GM19240 (cell line): Measurements from ENCODE around the gene MAP2K6.
A peak's percentile ranks its signal among the peaks of the same experiment; 100 is the strongest.

Experiments
- DNase-seq: peaks from one replicate; pipeline ENCODE4 v3.0.0; 2011; ENCODE audit warnings: low spot score; ENCODE audit not compliant: insufficient read length

Gene MAP2K6

GRCh38 chr17:69574257-69575197 is 160.0 kb downstream of the MAP2K6 start:
- no peak for DNase-seq

GRCh38 chr17:69575346-69575761 is 160.9 kb downstream of the MAP2K6 start:
- no peak for DNase-seq

- DNase-seq, result no peak
Measured at GRCh38 chr17:69577098-69577497, 162.6 kb downstream of the MAP2K6 start.

- DNase-seq, result no peak
Measured at GRCh38 chr17:69578385-69578936, 164.0 kb downstream of the MAP2K6 start.

GRCh38 chr17:69579961-69580677 is 165.6 kb downstream of the MAP2K6 start:
- DNase-seq, result no peak

GRCh38 chr17:69581061-69581961 is 166.8 kb downstream of the MAP2K6 start:
- peak; percentile 8 for DNase-seq

GRCh38 chr17:69588316-69588715 is 173.8 kb downstream of the MAP2K6 start:
- DNase-seq, result no peak

GRCh38 chr17:69588827-69589239 is 174.3 kb downstream of the MAP2K6 start:
- no peak for DNase-seq

- no peak for DNase-seq
Measured at GRCh38 chr17:69590671-69591070, 176.2 kb downstream of the MAP2K6 start.

GRCh38 chr17:69592692-69593350 is 178.3 kb downstream of the MAP2K6 start:
- DNase-seq, result no peak

GRCh38 chr17:69593351-69593715 is 178.8 kb downstream of the MAP2K6 start:
- DNase-seq, result no peak

GRCh38 chr17:69593716-69594115 is 179.2 kb downstream of the MAP2K6 start:
- DNase-seq, result no peak

- DNase-seq, result no peak
Measured at GRCh38 chr17:69594641-69595040, 180.1 kb downstream of the MAP2K6 start.

- DNase-seq, result no peak
Measured at GRCh38 chr17:69596141-69596540, 181.6 kb downstream of the MAP2K6 start.

- no peak for DNase-seq
Measured at GRCh38 chr17:69597898-69598692, 183.6 kb downstream of the MAP2K6 start.

- DNase-seq, result no peak
Measured at GRCh38 chr17:69602972-69603371, 188.5 kb downstream of the MAP2K6 start.
